Measurements from ENCODE around the gene HSCB. TPM values are rescaled to one million over a fixed set of nuclear protein-coding genes. Genes with fewer than 3 reads are reported as not detected.
"Not testable (repeated sequence)": the region's sequence is repeated elsewhere in the genome, so short reads cannot be mapped to it uniquely, and the experiment has no call there.

Gene HSCB
- polyA plus RNA-seq (2012; ENCODE audit: low read depth, missing spikeins), result 16.0 TPM

- DNase-seq (ENCODE audit: insufficient read length, low spot score) (peak; percentile 86), FAIRE-seq (peak; percentile 97)
- TF ChIP-seq SPI1 (IDR thresholded peaks at IDR 0.05; ENCODE audit: low read depth, low read length) (peak; percentile 39; the same call in 1 of the 2 replicates), POLR2A (IDR thresholded peaks at IDR 0.05; ENCODE audit: low read depth, low read length) (peak; percentile 87), TAF1 (IDR thresholded peaks at IDR 0.05; ENCODE audit: low read depth, low read length) (peak; percentile 68; the same call in 1 of the 2 replicates), POU2F2 (IDR thresholded peaks at IDR 0.05; ENCODE audit: low read depth, low read length) (0 out of 2 replicates have a peak, but pooled peaks have one; percentile 41), PAX5 (IDR thresholded peaks at IDR 0.05; ENCODE audit: insufficient read depth, low read length, severe bottlenecking) (peak; percentile 50), POLR2AphosphoS5 (IDR thresholded peaks at IDR 0.05; ENCODE audit: low read depth, low read length) (peak; percentile 87)
These were observed at the start of gene HSCB, which contains the start of gene CHEK2 for GRCh38 chr22:28741785-28742561. Gene HSCB (plus strand): TSS chr22:28742039. CDS start chr22:28742096, 57 bp downstream. Gene CHEK2 (minus strand): TSS chr22:28741820. CDS start chr22:28734721, 7,099 bp downstream.

- not testable (repeated sequence) for DNase-seq (ENCODE audit: insufficient read length, low spot score); FAIRE-seq
These were observed 48.6 kb upstream of the HSCB start for GRCh38 chr22:28693041-28693760.

- FAIRE-seq (no peak), DNase-seq (ENCODE audit: insufficient read length, low spot score) (no peak)
- TF ChIP-seq PAX5 (IDR thresholded peaks at IDR 0.05; ENCODE audit: insufficient read depth, low read length, severe bottlenecking) (no peak), POLR2A (IDR thresholded peaks at IDR 0.05; ENCODE audit: low read depth, low read length) (no peak), POLR2AphosphoS5 (IDR thresholded peaks at IDR 0.05; ENCODE audit: low read depth, low read length) (no peak), POU2F2 (IDR thresholded peaks at IDR 0.05; ENCODE audit: low read depth, low read length) (no peak), TAF1 (IDR thresholded peaks at IDR 0.05; ENCODE audit: low read depth, low read length) (no peak), SPI1 (IDR thresholded peaks at IDR 0.05; ENCODE audit: low read depth, low read length) (no peak)
These were observed 38.9 kb upstream of the HSCB start for GRCh38 chr22:28702891-28703290.

- FAIRE-seq (no peak), DNase-seq (ENCODE audit: insufficient read length, low spot score) (no peak)
- TF ChIP-seq POLR2AphosphoS5 (IDR thresholded peaks at IDR 0.05; ENCODE audit: low read depth, low read length) (no peak), POLR2A (IDR thresholded peaks at IDR 0.05; ENCODE audit: low read depth, low read length) (no peak), SPI1 (IDR thresholded peaks at IDR 0.05; ENCODE audit: low read depth, low read length) (no peak), POU2F2 (IDR thresholded peaks at IDR 0.05; ENCODE audit: low read depth, low read length) (no peak), PAX5 (IDR thresholded peaks at IDR 0.05; ENCODE audit: insufficient read depth, low read length, severe bottlenecking) (no peak), TAF1 (IDR thresholded peaks at IDR 0.05; ENCODE audit: low read depth, low read length) (no peak)
These were observed 38.4 kb upstream of the HSCB start for GRCh38 chr22:28703436-28703835.

- TF ChIP-seq POU2F2 (IDR thresholded peaks at IDR 0.05; ENCODE audit: low read depth, low read length) (no peak), POLR2AphosphoS5 (IDR thresholded peaks at IDR 0.05; ENCODE audit: low read depth, low read length) (no peak), PAX5 (IDR thresholded peaks at IDR 0.05; ENCODE audit: insufficient read depth, low read length, severe bottlenecking) (no peak), POLR2A (IDR thresholded peaks at IDR 0.05; ENCODE audit: low read depth, low read length) (no peak), SPI1 (IDR thresholded peaks at IDR 0.05; ENCODE audit: low read depth, low read length) (peak; percentile 76), TAF1 (IDR thresholded peaks at IDR 0.05; ENCODE audit: low read depth, low read length) (no peak)
- DNase-seq (ENCODE audit: insufficient read length, low spot score) (no peak), FAIRE-seq (no peak)
These were observed 35.0 kb upstream of the HSCB start for GRCh38 chr22:28706845-28707244.

- FAIRE-seq (no peak), DNase-seq (ENCODE audit: insufficient read length, low spot score) (no peak)
- TF ChIP-seq PAX5 (IDR thresholded peaks at IDR 0.05; ENCODE audit: insufficient read depth, low read length, severe bottlenecking) (no peak), TAF1 (IDR thresholded peaks at IDR 0.05; ENCODE audit: low read depth, low read length) (no peak), POU2F2 (IDR thresholded peaks at IDR 0.05; ENCODE audit: low read depth, low read length) (no peak), SPI1 (IDR thresholded peaks at IDR 0.05; ENCODE audit: low read depth, low read length) (no peak), POLR2AphosphoS5 (IDR thresholded peaks at IDR 0.05; ENCODE audit: low read depth, low read length) (no peak), POLR2A (IDR thresholded peaks at IDR 0.05; ENCODE audit: low read depth, low read length) (no peak)
These were observed 31.7 kb upstream of the HSCB start for GRCh38 chr22:28710107-28710506.

- DNase-seq (ENCODE audit: insufficient read length, low spot score), result no peak
- TF ChIP-seq POLR2AphosphoS5 (IDR thresholded peaks at IDR 0.05; ENCODE audit: low read depth, low read length) (no peak), SPI1 (IDR thresholded peaks at IDR 0.05; ENCODE audit: low read depth, low read length) (no peak), POU2F2 (IDR thresholded peaks at IDR 0.05; ENCODE audit: low read depth, low read length) (no peak)
- no peak for FAIRE-seq
These were observed 31.2 kb upstream of the HSCB start for GRCh38 chr22:28710576-28711191.

GRCh38 chr22:28711341-28711740 lies 30.5 kb upstream of the HSCB start:
- TF ChIP-seq POLR2AphosphoS5 (IDR thresholded peaks at IDR 0.05; ENCODE audit: low read depth, low read length) (no peak), SPI1 (IDR thresholded peaks at IDR 0.05; ENCODE audit: low read depth, low read length) (no peak), PAX5 (IDR thresholded peaks at IDR 0.05; ENCODE audit: insufficient read depth, low read length, severe bottlenecking) (no peak), POLR2A (IDR thresholded peaks at IDR 0.05; ENCODE audit: low read depth, low read length) (no peak), TAF1 (IDR thresholded peaks at IDR 0.05; ENCODE audit: low read depth, low read length) (no peak), POU2F2 (IDR thresholded peaks at IDR 0.05; ENCODE audit: low read depth, low read length) (no peak)
- DNase-seq (ENCODE audit: insufficient read length, low spot score) (no peak), FAIRE-seq (no peak)
